Measurements from ENCODE around the gene RHOXF2B.
"Not testable (repeated sequence)": the region's sequence is repeated elsewhere in the genome, so short reads cannot be mapped to it uniquely, and the experiment has no call there.

The RHOXF2B gene

GRCh38 chrX:120077590-120077989, at the start of gene RHOXF2B:
TSS of gene RHOXF2B (minus strand) at chrX:120077690. CDS start at chrX:120077552, 138 bp downstream.
- TF ChIP-seq REST (IDR thresholded peaks at IDR 0.05; ENCODE audit: low read depth); TCF12 (IDR thresholded peaks at IDR 0.05; ENCODE audit: low read depth); TEAD4 (IDR thresholded peaks at IDR 0.05): not testable (repeated sequence)

GRCh38 chrX:120125444-120125843, 48.0 kb upstream of the RHOXF2B start:
- TF ChIP-seq CREB1 (IDR thresholded peaks at IDR 0.05; ENCODE audit: low read depth): no peak
- TF ChIP-seq MAX (IDR thresholded peaks at IDR 0.05): no peak
- no peak for TF ChIP-seq YY1 (IDR thresholded peaks at IDR 0.05; ENCODE audit: low read depth)
- no peak for TF ChIP-seq TEAD4 (IDR thresholded peaks at IDR 0.05)
- TF ChIP-seq TCF12 (IDR thresholded peaks at IDR 0.05; ENCODE audit: low read depth): no peak
- no peak for TF ChIP-seq REST (IDR thresholded peaks at IDR 0.05; ENCODE audit: low read depth)
- TF ChIP-seq TAF1 (IDR thresholded peaks at IDR 0.05; ENCODE audit: low read depth): no peak
- no peak for TF ChIP-seq ZBTB7A (IDR thresholded peaks at IDR 0.05; ENCODE audit: low read depth)
- no peak for TF ChIP-seq CEBPB (IDR thresholded peaks at IDR 0.05)

GRCh38 chrX:120120223-120120622, 42.7 kb upstream of the RHOXF2B start:
- TF ChIP-seq TCF12 (IDR thresholded peaks at IDR 0.05; ENCODE audit: low read depth) (no peak), RAD21 (IDR thresholded peaks at IDR 0.05; ENCODE audit: low read depth) (no peak), TEAD4 (IDR thresholded peaks at IDR 0.05) (no peak), ZBTB7A (IDR thresholded peaks at IDR 0.05; ENCODE audit: low read depth) (no peak), NFIC (IDR thresholded peaks at IDR 0.05) (no peak), EGR1 (IDR thresholded peaks at IDR 0.05) (no peak), CEBPB (IDR thresholded peaks at IDR 0.05) (no peak), FOXM1 (IDR thresholded peaks at IDR 0.05; ENCODE audit: borderline replicate concordance, low read depth) (no peak), REST (IDR thresholded peaks at IDR 0.05; ENCODE audit: low read depth) (no peak), CREB1 (IDR thresholded peaks at IDR 0.05; ENCODE audit: low read depth) (no peak), EP300 (IDR thresholded peaks at IDR 0.05; ENCODE audit: borderline replicate concordance) (no peak), MAX (IDR thresholded peaks at IDR 0.05) (no peak)

- TF ChIP-seq USF1 (IDR thresholded peaks at IDR 0.05) (no peak), CEBPB (IDR thresholded peaks at IDR 0.05) (no peak), EGR1 (IDR thresholded peaks at IDR 0.05) (no peak)
Measured at GRCh38 chrX:120115438-120115963, 38.0 kb upstream of the RHOXF2B start, which contains the start of gene RHOXF1. TSS of gene RHOXF1 (minus strand) at chrX:120115913. CDS start at chrX:120115862, 51 bp downstream.

- no peak for TF ChIP-seq EP300 (IDR thresholded peaks at IDR 0.05; ENCODE audit: borderline replicate concordance)
- TF ChIP-seq TEAD4 (IDR thresholded peaks at IDR 0.05): no peak
- no peak for TF ChIP-seq USF1 (IDR thresholded peaks at IDR 0.05)
- TF ChIP-seq TCF12 (IDR thresholded peaks at IDR 0.05; ENCODE audit: low read depth): no peak
- TF ChIP-seq EGR1 (IDR thresholded peaks at IDR 0.05): no peak
- no peak for TF ChIP-seq REST (IDR thresholded peaks at IDR 0.05; ENCODE audit: low read depth)
- no peak for TF ChIP-seq MAX (IDR thresholded peaks at IDR 0.05)
- no peak for TF ChIP-seq RAD21 (IDR thresholded peaks at IDR 0.05; ENCODE audit: low read depth)
- TF ChIP-seq NFIC (IDR thresholded peaks at IDR 0.05): no peak
- TF ChIP-seq CREB1 (IDR thresholded peaks at IDR 0.05; ENCODE audit: low read depth): no peak
- no peak for TF ChIP-seq FOXM1 (IDR thresholded peaks at IDR 0.05; ENCODE audit: borderline replicate concordance, low read depth)
- no peak for TF ChIP-seq YY1 (IDR thresholded peaks at IDR 0.05; ENCODE audit: low read depth)
- TF ChIP-seq CEBPB (IDR thresholded peaks at IDR 0.05): no peak
Measured at GRCh38 chrX:120111611-120112010, 34.1 kb upstream of the RHOXF2B start.

Measured in Ishikawa (cell line).